GM19324 (cell line): ENCODE data around the gene DESI2.
"Not testable (repeated sequence)": the region's sequence is repeated elsewhere in the genome, so short reads cannot be mapped to it uniquely, and the experiment has no call there.

Experiments used
- ATAC-seq: cut with Tn5 transposase; IDR thresholded peaks from one replicate; pipeline ENCODE4 v1.9.1; 2021; ENCODE audit warnings: mild to moderate bottlenecking, moderate library complexity; ENCODE audit not compliant: unreplicated experiment, low FRiP score

DESI2 gene

DNA sequence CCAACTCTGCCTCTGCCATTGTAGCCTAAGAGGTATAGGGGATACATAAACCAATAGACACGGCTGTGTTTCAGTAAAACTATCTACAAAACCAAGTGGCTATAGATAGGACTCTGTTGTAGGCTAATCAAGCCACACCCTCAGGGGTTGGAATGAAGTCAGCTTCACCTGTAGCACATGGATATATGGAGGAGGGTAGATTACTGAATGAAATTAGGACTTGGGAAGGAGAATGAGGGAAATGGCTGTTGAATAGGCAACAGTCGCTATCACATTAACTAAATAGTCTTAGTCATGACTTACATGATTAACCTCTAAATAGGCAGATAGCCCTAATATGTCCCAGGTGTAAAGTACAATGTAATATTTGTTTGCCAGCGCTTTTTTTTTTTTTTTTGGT lies 49.7 kb downstream of the DESI2 start:
- ATAC-seq = no peak

DNA sequence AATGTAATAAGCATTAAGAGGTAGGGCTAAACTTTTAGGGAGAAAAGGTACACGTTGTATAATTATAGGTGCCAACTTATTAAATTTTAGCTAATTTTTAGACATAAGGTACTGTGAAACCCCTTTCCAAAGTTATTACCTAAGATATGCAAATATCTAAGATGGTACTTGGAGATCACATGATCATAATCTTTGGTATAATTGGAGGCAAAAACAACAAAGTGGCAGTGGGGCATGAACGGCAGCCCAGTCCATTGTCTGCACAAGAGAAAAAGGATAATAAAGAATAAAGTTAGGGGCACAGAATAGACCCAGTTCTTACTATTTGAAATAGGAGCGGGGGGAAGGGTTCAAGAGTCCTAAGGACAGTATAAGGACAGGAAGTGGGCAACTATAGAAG lies 51.2 kb downstream of the DESI2 start:
- no peak for ATAC-seq

DNA sequence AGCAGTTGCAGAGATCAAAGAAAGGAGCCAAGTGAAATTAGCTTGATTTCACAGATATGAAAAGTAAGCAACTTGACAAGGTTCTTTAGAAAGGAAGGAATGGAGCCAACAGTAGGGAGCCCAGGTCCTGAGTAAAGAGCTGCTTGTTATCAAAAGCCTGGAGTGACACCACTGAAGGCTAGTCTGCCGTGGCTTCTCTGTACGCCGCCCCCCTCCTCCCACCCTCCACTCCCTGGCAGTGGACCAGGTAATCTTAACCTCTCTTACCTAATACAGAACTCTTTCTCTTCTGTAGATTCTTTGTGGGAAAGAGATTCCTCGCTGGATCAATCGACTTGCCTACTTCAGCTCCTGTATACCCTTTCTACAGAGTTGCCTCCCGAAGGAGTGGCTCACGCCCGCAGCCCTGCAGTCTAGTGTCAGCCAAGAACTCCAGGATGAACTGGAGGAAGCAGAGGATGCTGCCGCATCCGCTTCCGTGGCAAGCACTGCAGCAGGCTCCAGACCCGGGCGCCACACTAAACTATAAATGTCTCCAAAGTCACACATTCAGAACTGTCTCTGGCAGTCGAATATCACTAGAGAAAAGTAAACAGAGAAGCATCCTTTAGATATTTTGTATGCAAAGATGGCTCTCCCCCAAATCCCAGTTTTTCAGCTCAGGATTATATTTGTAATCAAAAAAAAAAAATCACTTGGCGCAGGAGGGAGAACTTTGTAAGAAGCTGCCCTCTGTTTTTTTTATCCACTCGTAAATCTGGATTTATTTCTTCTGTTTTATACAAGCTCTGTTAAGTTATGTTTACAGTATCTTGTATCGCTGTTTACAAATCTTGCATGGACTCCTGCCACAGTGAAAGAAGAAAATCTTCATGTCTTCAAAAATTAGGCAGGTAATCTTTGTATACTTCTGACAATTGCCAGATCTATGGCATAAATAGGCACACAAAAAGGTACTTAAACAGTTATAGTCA lies 52.6 kb downstream of the DESI2 start:
- no peak for ATAC-seq

DNA sequence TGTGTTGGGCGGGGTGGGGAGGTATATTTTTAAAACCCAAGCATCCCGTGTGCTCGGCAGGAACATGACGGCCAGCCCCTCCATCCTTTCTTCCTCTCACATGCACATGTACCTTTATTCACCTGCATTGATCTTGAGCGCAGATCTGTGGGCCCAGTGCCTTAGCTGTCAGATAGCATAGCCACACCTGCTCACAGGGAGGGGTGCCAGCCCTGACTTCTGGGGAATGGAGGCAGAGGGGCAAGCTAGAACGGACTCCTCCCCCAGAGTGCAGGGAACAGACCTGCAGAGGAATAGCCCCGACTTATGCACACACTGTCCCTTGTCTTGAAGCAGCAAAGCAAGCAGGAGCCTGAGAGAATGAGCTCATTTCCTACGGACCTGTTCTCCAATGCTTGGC lies 56.1 kb downstream of the DESI2 start:
- ATAC-seq = no peak

DNA sequence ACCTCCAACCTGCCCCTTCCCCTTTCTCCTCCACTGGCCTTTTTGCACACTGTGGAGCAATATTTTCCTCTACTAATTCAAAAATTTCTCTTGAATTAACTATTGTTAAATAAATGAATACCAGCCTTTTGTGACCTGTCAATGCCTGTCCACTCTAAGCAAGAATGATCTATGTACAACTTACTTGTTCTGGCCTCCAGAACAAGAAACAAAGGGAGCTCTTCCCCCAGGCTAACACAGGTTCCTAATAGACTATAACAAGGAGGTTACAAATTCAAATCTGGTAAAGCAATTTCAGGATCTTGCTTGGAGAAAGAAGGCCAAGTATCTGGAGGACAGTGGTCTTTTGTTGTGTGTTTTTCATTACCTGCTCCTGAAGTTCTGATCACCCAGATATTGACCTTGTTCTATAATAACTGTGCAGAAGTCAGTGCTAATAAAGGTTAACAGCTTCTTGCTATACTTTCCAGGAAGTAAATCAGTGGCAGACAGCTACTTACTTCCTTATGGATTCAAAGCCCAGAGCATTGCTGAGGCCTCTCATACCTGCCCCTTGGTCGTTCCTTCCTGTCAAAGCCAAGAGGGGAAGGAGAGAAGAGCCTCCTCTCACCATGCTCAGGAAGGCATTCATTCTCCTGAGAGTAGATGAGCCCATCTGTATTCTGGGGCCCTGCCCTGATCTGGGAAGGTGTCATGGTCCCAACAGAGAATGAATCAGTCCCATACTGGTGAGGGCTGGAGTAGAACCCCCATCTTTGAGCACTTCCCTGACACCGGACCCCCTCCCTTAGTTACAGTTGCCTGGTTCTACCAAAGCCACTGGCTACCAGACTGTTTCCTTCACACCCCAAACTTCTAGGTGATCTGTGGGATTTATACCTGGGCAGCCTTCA lies 56.8 kb downstream of the DESI2 start:
- ATAC-seq = no peak

DNA sequence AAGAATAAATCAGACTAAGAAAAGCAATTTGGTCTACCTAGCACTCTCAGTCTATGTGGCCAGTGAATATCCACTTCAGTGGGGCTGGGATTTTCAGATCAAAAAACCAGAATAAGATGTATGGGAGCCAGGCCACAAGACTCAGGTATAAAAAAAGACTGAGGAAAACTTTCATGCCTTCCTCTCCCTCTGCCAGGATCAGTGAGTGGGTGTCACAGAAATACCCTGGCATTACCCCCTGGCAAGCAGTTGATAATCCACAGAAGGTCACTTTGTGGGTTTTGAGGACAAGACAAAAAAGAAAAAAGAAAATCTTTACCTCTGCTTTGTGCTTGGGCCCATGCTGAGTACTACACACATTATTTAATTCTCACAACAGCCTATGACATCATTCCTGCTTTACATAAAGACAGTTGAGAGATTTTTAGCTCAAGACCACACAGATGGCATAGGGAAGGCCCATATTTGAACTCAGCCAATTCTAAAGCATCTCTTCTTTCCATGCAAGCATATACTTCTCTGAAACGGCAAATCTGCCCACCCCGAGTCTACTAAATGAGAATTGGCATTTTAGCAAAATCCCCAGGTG lies 57.6 kb downstream of the DESI2 start:
- no peak for ATAC-seq

DNA sequence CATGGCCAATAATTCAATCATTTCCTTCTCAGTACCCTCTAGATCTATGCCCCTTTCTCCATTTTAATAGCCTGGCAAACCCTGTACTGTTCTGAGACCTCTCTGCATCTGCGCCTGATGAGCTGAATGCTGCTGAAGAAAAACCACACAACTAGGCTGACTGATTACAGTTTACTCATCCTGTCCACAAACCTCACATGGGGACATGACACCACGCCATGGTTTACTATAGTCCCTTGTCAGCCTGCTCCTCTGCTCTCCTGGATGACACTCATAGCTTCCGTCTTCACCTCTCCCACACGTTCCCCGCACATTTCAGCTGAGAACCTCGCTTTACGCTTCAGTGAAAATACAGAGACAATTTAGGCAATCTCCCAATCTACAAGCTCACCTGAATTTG lies 59.7 kb downstream of the DESI2 start:
- no peak for ATAC-seq

DNA sequence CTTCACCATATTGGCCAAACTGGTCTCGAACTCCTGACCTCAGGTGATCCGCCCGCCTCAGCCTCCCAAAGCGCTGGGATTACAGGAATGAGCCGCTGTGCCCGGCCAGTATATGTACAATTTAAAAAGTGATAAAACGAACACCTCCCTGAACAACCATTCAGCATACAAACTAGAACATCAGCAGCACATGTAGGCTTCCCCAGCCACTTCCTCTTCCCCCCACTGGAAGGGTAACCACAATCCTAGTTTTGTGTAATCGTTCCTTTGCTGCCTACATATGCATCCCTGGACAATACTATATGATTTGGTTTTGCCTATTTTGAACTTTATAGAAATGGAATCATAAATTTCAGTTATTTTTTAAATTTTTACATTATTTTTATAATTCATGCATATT lies 60.4 kb downstream of the DESI2 start:
- no peak for ATAC-seq

DNA sequence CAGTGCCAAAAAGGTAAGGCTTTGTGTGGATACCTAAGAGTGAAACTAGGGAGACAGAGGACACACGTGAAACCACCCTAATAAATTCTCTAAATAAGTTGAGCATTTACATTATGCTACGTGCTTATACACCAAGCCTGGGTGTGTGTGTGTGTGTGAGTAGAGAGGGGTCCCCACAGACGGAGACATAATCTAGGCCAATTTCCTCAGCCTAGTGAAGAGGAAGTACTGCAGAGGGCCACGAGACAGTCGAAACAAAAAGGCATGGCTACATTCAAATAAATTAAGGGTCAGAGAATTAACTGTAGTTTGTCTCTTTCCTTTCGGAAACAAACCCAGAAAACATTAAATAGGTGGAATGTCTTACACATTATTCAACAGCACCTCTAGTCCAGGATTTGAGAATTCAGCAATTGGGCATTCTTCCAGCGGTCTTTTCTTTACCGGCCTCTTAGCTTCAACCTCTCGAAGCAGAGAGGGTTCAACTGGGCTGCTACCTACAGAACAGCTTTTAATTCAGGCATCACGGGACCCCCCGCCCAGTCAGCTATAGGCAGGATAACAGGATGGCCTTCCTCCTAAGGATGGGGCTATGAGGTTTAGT lies 75.0 kb downstream of the DESI2 start:
- no peak for ATAC-seq

DNA sequence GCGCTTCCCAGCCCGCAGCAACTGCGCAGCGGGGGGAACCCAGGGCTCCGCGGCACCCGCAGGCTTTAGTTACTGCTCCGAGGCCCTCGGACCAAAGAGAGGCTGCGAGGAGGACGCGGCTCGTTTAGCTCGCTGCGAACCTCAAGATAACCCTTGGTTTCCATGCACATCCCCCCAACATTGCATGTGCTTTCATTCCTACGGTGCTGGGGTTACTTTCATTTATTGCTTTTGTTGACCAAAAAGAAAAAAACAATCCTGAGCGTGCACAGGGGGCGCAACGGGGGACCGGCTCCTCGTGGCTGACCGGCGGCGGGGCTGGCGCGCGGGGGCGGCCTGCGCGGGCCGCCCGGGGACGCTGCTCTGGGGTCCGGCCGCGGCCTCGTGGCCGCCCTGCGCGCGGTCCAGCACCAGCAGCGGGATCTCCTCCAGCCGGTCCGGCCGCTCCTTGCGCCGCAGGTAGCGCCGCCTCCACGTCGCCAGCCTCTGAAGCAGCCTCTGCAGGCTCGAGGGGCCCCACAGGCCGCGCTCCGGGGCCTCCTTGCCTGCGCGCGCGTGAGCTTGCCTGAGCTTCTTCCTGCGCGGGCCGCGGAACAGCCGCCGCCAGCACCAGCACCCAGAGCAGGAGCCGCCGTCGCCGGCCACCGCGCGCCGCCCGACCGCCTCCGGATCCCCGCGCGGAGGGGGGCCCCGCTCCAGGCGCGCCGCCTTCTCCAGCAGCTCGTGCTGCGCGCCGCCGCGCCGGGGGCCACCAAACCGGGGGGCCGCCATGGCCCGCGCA lies 77.4 kb downstream of the DESI2 start:
- ATAC-seq = no peak

DNA sequence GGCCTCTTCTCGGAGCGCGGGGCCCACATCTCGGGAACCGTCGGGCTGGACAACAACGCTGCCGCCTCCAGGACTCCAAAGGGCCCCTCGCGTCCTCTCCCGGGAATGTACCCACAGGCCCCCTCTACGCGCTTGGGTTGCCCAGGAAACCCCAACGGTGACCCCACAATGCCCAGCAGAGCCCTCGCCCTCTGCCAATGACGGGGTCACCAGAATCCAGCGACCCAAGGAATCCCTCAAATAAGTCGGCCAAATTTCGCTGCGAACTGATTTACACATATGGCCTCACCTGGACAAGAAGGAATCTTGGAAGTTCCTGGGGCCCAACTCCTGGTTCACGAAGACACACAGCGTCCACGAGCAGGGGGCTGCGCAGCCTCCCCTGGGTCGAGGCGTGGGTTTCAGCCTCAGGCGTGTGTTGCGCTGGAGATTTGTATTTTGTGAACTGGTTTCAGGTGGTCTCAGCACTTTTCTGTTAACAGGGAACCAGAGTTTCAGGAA lies 78.1 kb downstream of the DESI2 start:
- ATAC-seq = no peak

DNA sequence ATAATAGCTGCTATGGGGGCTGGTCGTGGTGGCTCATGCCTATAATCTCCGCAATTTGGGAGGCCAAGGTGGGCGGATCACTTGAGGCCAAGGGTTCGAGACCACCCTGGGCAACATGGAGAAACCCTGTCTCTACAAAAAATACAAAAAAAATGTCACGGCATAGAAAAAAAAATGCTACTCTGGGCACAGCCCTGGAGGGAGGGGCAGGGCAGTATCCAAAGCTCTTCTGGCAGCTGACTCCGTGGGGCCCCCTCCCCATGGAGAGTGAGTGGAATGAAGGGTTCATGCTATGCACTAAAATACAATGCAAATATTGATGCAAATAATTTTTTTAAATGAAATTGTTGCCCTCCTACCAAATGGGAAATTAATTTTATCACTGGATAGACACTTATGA lies 78.7 kb downstream of the DESI2 start:
- no peak for ATAC-seq

DNA sequence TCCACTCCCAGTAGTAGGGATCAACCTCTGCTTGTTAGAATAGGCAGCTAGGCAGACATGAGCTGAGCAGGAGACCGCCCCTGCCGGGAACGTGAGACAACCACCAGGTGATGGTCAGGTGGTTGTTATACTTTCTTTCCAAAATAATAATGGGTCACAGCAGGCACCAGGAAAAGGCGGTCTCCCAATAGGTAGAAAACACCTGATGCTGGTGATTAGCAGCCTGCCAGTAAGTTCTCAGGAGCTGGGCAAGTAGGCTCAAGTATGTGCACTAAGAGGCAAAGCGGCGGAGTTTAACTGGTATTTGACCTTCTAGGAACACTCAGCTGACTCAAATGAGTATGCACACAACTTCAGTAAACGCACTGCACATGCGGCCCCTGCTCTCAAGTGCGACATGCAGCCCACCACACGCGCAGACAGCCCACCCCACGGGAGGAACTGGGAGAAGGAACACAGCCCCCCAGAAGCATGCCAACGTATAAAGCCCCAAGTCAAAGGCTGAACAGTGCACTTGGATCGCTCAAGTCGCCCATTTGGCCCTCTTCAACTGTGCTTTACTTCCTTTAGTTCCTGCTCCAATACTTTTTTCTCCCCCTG lies 80.0 kb downstream of the DESI2 start:
- no peak for ATAC-seq

DNA sequence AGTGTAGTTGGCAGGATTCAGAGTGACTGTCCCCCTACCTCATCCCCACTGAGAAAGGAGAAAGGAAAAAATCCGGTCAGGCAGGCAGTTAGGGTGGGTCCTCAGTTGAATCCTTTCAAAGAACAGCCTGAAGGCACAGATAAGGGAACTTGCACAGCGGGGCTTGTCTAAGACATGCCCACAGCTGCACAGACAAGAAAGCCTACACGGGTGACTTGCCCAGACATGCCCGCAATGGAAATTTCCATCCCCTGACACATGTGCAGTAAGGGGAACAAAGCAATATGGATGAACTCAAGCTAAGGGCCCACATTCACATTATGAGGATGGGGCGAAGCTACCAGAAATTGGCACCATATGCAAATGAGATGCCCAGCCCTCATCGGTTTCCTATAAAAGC lies 82.5 kb downstream of the DESI2 start:
- ATAC-seq = no peak

DNA sequence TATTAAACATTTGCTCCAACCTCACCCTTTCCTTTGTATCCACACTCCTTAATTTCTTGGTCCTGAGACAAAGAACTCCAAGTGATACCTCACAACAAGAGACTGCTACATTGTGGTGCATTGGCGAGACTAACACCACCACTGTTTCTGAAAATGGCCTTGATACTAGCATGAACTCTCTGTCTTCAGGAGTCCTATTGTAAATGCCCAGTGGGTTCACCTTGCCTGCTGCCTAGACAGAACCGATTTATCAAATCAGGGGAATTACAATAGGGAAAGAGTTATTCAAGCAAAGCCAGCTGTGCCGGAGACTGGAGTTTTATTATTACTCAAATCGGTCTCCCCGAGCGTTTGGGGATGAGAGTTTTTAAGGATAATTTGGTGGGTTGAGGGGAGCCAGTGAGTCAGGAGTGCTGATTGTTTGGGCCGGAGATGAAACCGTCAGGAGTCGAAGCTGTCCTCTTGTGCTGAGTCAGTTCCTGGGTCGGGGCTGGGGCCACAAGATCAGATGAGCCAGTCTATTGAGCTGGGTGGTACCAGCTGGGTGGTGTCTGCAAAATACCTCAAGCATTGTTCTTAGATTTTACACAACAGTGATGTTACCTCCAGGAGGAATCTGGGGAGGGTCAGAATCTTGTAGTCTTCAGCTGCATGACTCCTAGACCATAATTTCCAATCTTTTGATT lies 83.1 kb downstream of the DESI2 start:
- no peak for ATAC-seq

DNA sequence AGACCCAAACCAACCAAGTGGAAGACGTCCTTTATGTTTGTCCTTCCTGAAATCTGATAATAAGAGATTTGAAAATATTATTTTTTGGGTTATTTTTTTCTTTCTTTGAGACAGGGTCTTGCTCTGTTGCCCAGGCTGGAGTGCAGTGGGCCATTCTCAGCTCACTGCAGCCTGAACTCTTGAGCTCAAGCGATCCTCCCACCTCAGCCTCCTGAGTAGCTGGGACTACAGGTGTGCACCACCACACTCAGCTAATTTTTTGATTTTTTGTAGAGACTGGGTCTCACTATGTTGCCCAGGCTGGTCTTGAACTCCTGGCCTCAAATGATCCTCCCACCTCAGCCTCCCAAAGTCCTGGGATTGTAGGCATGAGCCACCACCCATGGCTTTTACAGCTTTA lies 86.2 kb downstream of the DESI2 start:
- not testable (repeated sequence) for ATAC-seq

DNA sequence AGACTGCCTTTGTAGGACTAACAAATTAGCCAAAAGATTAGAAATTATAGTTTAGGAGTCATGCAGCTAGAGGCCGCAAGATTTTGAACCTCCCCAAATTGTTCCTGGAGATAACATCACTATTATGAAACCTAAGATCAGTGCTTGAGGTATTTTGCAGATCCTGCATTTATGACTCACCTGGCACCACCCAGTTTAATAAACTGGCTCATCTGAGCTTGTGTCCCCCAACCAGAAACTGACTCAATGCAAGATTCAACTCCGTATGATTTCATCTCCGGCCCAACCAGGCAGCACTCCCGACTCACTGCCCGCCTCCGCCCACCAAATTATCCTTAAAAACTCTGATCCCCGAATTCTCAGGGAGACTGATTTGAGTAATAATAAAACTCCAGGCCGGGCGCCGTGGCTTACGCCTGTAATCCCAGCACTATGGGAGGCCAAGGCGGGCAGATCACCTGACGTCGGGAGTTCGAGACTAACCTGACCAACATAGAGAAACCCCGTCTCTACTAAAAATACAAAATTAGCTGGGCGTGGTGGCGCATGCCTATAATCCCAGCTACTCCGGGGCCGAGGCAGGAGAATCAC lies 87.2 kb downstream of the DESI2 start:
- ATAC-seq = not testable (repeated sequence)

DNA sequence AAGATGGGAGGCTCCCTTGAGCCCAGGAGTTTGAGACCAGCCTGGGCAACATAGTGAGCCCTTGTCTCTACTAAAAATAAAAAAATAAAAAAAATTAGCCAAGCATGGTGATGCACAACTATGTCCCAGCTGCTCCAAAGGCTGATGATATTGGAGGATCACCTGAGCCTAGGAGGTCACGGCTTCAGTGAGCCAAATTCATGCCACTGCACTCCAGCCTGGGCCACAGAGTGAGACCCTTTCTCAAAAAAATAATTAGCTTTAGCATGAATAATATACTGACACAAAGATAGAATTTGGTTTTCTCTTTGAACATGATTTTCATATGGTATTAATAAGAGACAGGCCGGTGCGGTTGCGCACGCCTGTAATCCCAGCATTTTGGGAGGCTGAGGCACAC lies 88.8 kb downstream of the DESI2 start:
- ATAC-seq = no peak
